Loucy (cell line): ENCODE results near the gene GNAL.

Experiments
- H2AFZ ChIP-seq: fragments of 200-600 bp; sonication (generic); 2 replicates; pipeline ENCODE4 v1.6.0; 2016; ENCODE audit warnings: antibody characterized with exemption, mild to moderate bottlenecking, low read length, moderate library complexity
- H3F3A ChIP-seq: fragments of 200-600 bp; 2 replicates; pipeline ENCODE4 v1.6.0; 2016; ENCODE audit warnings: antibody characterized with exemption, low read depth, mild to moderate bottlenecking
- H3K27me3 ChIP-seq: fragments of 200-600 bp; sonication (generic); 2 replicates; pipeline ENCODE4 v1.6.1; 2014; ENCODE audit warnings: low read length, mild to moderate bottlenecking; ENCODE audit not compliant: insufficient read depth, poor library complexity, severe bottlenecking
- H3K36me3 ChIP-seq: fragments of 200-600 bp; sonication (generic); 2 replicates; pipeline ENCODE4 v1.6.1; 2016; ENCODE audit warnings: low read length; ENCODE audit not compliant: insufficient read depth
- H3K4me1 ChIP-seq: fragments of 200-600 bp; sonication (generic); 2 replicates; pipeline ENCODE4 v1.5.1; 2014; ENCODE audit warnings: low read length, mild to moderate bottlenecking; ENCODE audit not compliant: insufficient read depth, poor library complexity, severe bottlenecking
- H3K4me2 ChIP-seq: fragments of 200-600 bp; sonication (generic); 2 replicates; pipeline ENCODE4 v1.6.0; 2014; ENCODE audit warnings: antibody characterized with exemption, low read length, low read depth, mild to moderate bottlenecking; ENCODE audit not compliant: poor library complexity, severe bottlenecking
- H3K4me3 ChIP-seq: fragments of 200-600 bp; sonication (generic); 2 replicates; pipeline ENCODE4 v1.5.1; 2014; ENCODE audit warnings: low read length, mild to moderate bottlenecking, mixed read lengths; ENCODE audit not compliant: poor library complexity, severe bottlenecking
- H3K79me2 ChIP-seq: fragments of 200-600 bp; sonication (generic); 2 replicates; pipeline ENCODE4 v1.6.1; 2014; ENCODE audit warnings: low read length; ENCODE audit not compliant: insufficient read depth
- H3K9ac ChIP-seq: fragments of 200-600 bp; sonication (generic); 2 replicates; pipeline ENCODE4 v1.6.0; 2014; ENCODE audit warnings: mild to moderate bottlenecking, low read depth, low read length, moderate library complexity; ENCODE audit not compliant: poor library complexity, severe bottlenecking
- H3K9me2 ChIP-seq: fragments of 200-600 bp; sonication (generic); replicated peaks from 2 replicates; pipeline ENCODE4 v1.6.1; 2016; ENCODE audit warnings: low read depth, low read length, mixed read lengths
- H3K9me3 ChIP-seq: fragments of 200-600 bp; sonication (generic); 2 replicates; pipeline ENCODE4 v1.6.1; 2014; ENCODE audit warnings: mild to moderate bottlenecking, antibody characterized with exemption, low read length, low read depth; ENCODE audit not compliant: insufficient read depth
- H4K20me1 ChIP-seq: fragments of 200-600 bp; sonication (generic); 2 replicates; pipeline ENCODE4 v1.6.0; 2014; ENCODE audit warnings: antibody characterized with exemption, low read length, mild to moderate bottlenecking; ENCODE audit not compliant: insufficient read depth, poor library complexity, severe bottlenecking
- CTCF ChIP-seq: fragments of 200-600 bp; sonication (generic); conservative IDR thresholded peaks from 2 replicates; pipeline ENCODE4 v1.5.1; 2014; ENCODE audit warnings: mild to moderate bottlenecking, antibody characterized with exemption, low read length
- EZH2phosphoT487 ChIP-seq: fragments of 200-600 bp; IDR thresholded peaks from 2 replicates; pipeline ENCODE4 v1.6.1; 2018; ENCODE audit warnings: antibody characterized with exemption, mild to moderate bottlenecking, moderate library complexity, borderline replicate concordance

GNAL gene

DNA sequence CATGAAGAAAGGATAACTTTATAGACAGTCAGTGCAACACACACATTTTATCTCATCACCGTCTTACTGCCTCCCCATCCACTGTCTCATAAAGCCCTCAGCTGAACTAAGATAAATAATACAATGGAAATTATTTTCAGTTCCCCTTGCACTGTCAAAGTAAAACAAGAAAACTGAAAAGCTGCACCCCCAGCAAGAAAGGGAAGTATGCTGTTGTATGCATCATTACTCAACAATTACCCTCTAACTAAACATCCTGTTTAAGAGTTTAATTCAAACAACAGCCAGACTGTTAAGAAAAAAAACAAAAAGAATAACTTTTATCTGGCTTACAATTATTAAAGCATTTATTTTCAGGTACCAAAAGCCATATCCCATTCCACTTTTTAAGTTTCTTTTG lies 194.1 kb downstream of the GNAL start:
- H3K9ac ChIP-seq: no peak overlapping the region
- H3K9me2 ChIP-seq: no peaks in the 10 kb centered on the region
- TF ChIP-seq EZH2phosphoT487 (no peak), CTCF (no peak)
- H3K4me2 ChIP-seq: no peak overlapping the region
- H4K20me1 ChIP-seq: no peaks in the 10 kb centered on the region
- no peaks in the 10 kb centered on the region for H3F3A ChIP-seq
- H3K79me2 ChIP-seq: no peaks in the 10 kb centered on the region
- no peak overlapping the region for H2AFZ ChIP-seq
- no peak overlapping the region for H3K4me3 ChIP-seq
- H3K4me1 ChIP-seq: no peaks in the 10 kb centered on the region
- no peaks in the 10 kb centered on the region for H3K27me3 ChIP-seq
- H3K36me3 ChIP-seq: no peaks in the 10 kb centered on the region
- H3K9me3 ChIP-seq: no peaks in the 10 kb centered on the region

- Histone ChIP-seq H3K4me3 (no peak overlapping the region), H3K4me2 (no peak overlapping the region), H2AFZ (no peak overlapping the region), H3K9ac (no peak overlapping the region), H3F3A (no peaks in the 10 kb centered on the region), H4K20me1 (no peaks in the 10 kb centered on the region), H3K27me3 (no peaks in the 10 kb centered on the region), H3K9me2 (no peaks in the 10 kb centered on the region), H3K79me2 (no peaks in the 10 kb centered on the region), H3K4me1 (no peaks in the 10 kb centered on the region), H3K9me3 (no peaks in the 10 kb centered on the region), H3K36me3 (no peaks in the 10 kb centered on the region)
- TF ChIP-seq EZH2phosphoT487 (no peak), CTCF (no peak)
These were observed 195.4 kb downstream of the GNAL start for GRCh38 chr18:11884396-11885030.

DNA sequence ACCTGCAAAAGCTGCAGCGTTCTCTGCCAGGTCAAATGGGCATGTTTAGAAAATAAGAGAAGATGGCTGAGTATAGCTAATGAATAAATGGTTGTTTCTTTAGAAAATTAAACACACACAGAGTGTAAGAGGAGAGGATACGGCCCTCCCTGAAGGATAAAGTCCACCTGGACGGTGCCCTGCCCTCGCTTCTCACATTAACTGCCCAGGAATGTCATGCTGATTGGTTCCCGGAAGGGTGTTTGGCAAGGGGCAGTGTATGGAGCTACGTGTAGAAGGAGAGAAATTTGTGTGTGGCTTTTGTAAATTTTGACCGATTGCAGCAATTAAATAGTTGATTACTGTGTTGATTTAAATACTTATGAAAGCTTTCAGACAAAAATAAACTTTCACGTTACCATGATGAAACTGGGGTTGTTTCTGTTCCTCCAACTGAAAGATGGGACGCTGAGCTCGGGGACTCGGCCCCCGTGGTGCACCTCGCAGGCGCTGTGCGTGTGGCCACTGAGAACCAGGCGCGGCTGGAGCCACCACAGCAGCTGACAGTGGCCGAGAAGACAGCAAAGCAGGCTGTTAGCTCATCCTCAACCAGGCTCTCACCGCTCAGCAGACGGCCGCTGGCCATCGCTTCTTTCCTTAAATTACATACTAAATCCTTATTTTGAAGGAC lies 196.3 kb downstream of the GNAL start:
- no peaks in the 10 kb centered on the region for H4K20me1 ChIP-seq
- no peaks in the 10 kb centered on the region for H3F3A ChIP-seq
- H3K36me3 ChIP-seq: no peaks in the 10 kb centered on the region; the same call in 1 of the 2 replicates
- TF ChIP-seq CTCF (no peak), EZH2phosphoT487 (no peak)
- no peaks in the 10 kb centered on the region for H3K27me3 ChIP-seq
- H3K4me1 ChIP-seq: no peaks in the 10 kb centered on the region
- H3K4me3 ChIP-seq: no peak overlapping the region
- H3K9me2 ChIP-seq: no peaks in the 10 kb centered on the region
- H3K4me2 ChIP-seq: no peak overlapping the region
- no peaks in the 10 kb centered on the region for H3K79me2 ChIP-seq
- no peaks in the 10 kb centered on the region for H3K9me3 ChIP-seq
- no peak overlapping the region for H2AFZ ChIP-seq
- no peak overlapping the region for H3K9ac ChIP-seq
